GM23338 (cell line): ENCODE measurements around the gene EXD3. TPM values are rescaled to one million over a fixed set of nuclear protein-coding genes. Genes with fewer than 3 reads are reported as not detected.

Experiments used
- CTCF ChIP-seq, 2 experiments: fragments of 200-600 bp in 1 of 2; sonication (generic) in 1 of 2; conservative IDR thresholded peaks; 2 replicates each; pipeline versions ENCODE4 v1.5.1 to v1.6.1; 2016 to 2017; ENCODE audit warnings: antibody characterized with exemption in 2 of 2, low read depth in 2 of 2, mild to moderate bottlenecking in 2 of 2, moderate library complexity in 1 of 2
- EZH2phosphoT487 ChIP-seq: fragments of 200-600 bp; sonication (generic); IDR thresholded peaks from one replicate; pipeline ENCODE4 v1.8.1; 2018; ENCODE audit warnings: antibody characterized with exemption; ENCODE audit not compliant: unreplicated experiment
- NANOG ChIP-seq: IDR thresholded peaks from 2 replicates; pipeline ENCODE4 v1.6.1; 2016; ENCODE audit warnings: antibody characterized with exemption, borderline replicate concordance
- POLR2AphosphoS5 ChIP-seq: IDR thresholded peaks from 2 replicates; pipeline ENCODE4 v1.6.1; 2016; ENCODE audit warnings: antibody characterized with exemption, low read depth
- STAT1 ChIP-seq: IDR thresholded peaks from one replicate; pipeline ENCODE4 v1.6.1; 2016; ENCODE audit warnings: antibody characterized with exemption; ENCODE audit not compliant: unreplicated experiment
- ZNF331 ChIP-seq: fragments of 250-450 bp; sonication (Bioruptor Pico); IDR thresholded peaks from 2 replicates; pipeline ENCODE4 v1.5.0; 2020; ENCODE audit warnings: low read depth, mild to moderate bottlenecking, moderate library complexity
- ZNF462 ChIP-seq: fragments of 250-450 bp; sonication (Bioruptor Pico); IDR thresholded peaks from 2 replicates; pipeline ENCODE4 v1.5.0; 2020; ENCODE audit warnings: mild to moderate bottlenecking, moderate library complexity
- polyA plus RNA-seq: library from polyadenylated mRNA; unstranded; fragments of >200 nt; fragmentation: Nextera tagmentation; extraction: Ambion mirVana; gene quantifications from 2 replicates; pipeline ENCODE4 v1.2.1, GENCODE V29; 2016
- total RNA-seq: library from RNA; depleted of rRNA; stranded (reverse); fragments of >200 nt; shearing (Covaris generic); gene quantifications from 2 replicates; pipeline ENCODE4 v1.2.3, GENCODE V29; 2014

The EXD3 gene
- total and polyA plus RNA-seq, 2 experiments from 2014 or later, result 3.6 to 9.7 TPM

GRCh38 chr9:137369911-137370764, 52.8 kb downstream of the EXD3 start (continued):
- TF ChIP-seq ZNF462 (CRISPR knock-in tag) (no peak), POLR2AphosphoS5 (no peak), STAT1 (no peak), EZH2phosphoT487 (no peak), NANOG (no peak), CTCF (conservative IDR thresholded peaks at IDR 0.05; ENCODE audit: low read depth in 2 of 2) (no peak), ZNF331 (no peak)
